NB4 (cell line): Measurements from ENCODE around the gene KLHL3.

Experiments
- POLR2A ChIP-seq: IDR thresholded peaks from 2 replicates; pipeline ENCODE4 v1.6.1; 2011; ENCODE audit warnings: mild to moderate bottlenecking; ENCODE audit not compliant: insufficient read length; ENCODE audit errors: extremely low read depth
- TF ChIP-seq, protein P1 (sequence below): IDR thresholded peaks from one replicate; pipeline ENCODE4 v1.5.1; 2012; ENCODE audit warnings: low read depth, low read length
- TF ChIP-seq, protein P2 (sequence below): IDR thresholded peaks from 2 replicates; pipeline ENCODE4 v1.6.1; 2011; ENCODE audit warnings: low read depth, low read length

DNA sequence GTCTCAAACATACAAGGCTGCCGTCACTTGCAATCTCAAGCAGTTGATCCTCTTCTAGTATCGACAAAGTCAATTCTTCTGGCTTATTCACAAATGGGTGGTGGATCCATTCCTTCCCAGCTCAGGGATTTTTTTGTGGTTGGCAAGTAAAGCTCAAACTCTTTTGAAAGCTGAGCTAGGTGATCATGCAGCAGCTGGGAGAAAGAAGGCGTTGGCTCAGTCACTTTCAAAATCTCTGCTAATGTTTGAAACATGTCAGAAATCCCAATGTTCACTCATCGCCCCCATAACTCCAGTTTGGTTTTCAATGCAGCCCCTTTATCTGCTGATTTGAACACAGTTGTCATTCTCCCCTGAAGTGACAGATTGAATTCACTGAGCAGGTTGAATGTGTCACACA, 22.2 kb upstream of the KLHL3 start:
- TF ChIP-seq, protein P1, sequence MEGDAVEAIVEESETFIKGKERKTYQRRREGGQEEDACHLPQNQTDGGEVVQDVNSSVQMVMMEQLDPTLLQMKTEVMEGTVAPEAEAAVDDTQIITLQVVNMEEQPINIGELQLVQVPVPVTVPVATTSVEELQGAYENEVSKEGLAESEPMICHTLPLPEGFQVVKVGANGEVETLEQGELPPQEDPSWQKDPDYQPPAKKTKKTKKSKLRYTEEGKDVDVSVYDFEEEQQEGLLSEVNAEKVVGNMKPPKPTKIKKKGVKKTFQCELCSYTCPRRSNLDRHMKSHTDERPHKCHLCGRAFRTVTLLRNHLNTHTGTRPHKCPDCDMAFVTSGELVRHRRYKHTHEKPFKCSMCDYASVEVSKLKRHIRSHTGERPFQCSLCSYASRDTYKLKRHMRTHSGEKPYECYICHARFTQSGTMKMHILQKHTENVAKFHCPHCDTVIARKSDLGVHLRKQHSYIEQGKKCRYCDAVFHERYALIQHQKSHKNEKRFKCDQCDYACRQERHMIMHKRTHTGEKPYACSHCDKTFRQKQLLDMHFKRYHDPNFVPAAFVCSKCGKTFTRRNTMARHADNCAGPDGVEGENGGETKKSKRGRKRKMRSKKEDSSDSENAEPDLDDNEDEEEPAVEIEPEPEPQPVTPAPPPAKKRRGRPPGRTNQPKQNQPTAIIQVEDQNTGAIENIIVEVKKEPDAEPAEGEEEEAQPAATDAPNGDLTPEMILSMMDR = no peak
- no peak for TF ChIP-seq POLR2A
- TF ChIP-seq, protein P2, sequence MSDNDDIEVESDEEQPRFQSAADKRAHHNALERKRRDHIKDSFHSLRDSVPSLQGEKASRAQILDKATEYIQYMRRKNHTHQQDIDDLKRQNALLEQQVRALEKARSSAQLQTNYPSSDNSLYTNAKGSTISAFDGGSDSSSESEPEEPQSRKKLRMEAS = no peak
